Stimulated activated CD8-positive, alpha-beta memory T cell treated with anti-CD3 and anti-CD28 coated beads, Interleukin-2, amount 100 ng/mL, for 1 hour (primary cell): ENCODE measurements around the gene CRX.
"Not testable (repeated sequence)": the region's sequence is repeated elsewhere in the genome, so short reads cannot be mapped to it uniquely, and the experiment has no call there.

Source experiments
- DNase-seq, 2 donors: peaks; one replicate each; pipeline ENCODE4 v3.0.0-alpha.2; 2020; ENCODE audit warnings: low read depth in 2 of 2

Gene CRX

DNA sequence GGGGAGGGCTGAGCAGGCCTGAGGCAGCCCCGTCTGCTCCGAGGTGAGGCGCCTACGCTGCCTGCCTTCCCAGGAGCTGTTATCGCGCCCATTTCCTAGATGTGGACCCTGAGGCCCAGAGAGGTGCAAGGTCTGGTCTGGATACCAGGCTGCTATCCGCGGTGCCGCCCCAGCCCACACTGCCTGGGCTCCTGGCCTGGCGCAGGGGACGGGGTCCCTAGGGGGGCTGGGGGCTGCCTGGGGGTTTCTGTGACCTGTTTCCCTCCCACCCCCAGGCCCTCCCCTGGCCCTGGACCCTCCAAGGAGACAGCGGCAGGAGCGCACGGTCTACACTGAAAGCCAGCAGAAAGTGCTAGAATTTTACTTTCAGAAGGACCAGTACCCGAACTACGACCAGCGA is 38.1 kb downstream of the CRX start:
- not testable (repeated sequence) for DNase-seq

DNA sequence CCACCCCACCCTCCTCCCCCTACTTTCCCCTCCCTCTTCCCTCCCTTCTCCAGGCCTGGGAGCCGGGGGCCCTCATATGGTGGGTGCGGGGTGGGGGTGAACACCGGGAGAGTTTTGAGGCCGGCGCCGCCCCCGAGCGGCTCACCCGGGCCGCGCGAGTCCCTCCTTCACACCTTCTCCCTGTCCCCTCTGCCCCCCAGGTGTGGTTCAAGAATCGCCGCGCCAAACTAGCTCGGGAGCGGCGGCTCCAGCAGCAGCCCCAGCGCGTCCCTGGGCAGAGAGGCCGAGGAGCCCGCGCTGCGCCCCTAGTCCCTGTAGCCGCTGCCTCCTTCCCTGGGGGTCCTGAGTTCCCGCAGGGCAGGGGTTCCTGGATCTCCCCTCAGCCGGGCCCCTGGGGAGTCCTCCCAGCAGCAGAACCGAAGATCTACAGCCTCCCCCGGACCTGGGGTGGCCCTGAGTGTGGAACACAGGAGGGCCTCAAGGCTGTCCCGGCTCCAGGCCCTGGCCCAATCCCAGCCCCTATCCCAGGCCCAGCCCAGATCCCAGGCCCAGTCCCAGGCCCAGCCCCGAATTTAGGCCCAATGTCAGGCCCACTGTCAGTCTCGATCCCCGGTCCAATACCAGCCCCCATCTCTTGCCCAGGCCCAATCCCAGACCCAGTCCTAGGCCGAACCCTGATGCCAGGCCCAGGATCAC is 39.0 kb downstream of the CRX start:
- DNase-seq, result no peak

DNA sequence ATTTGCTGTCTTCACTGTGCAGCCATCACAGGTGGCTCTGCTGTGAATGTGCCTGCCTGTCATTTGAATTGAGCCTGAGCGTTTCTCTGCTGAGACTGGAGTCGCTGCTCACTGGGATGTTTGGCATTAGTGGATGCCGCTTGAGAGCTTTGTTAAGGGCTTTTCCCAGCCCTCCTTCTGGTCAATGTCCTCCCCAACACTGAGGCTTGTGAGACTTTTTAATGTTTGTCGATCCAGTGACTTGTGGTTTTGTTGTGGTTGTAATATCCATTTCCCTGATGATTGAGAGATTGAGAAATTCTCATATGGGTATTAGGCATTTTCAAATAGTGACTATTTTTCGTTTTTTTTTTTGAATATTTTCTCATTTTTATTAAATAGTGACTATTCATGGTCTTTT is 39.9 kb downstream of the CRX start:
- no peak for DNase-seq

DNA sequence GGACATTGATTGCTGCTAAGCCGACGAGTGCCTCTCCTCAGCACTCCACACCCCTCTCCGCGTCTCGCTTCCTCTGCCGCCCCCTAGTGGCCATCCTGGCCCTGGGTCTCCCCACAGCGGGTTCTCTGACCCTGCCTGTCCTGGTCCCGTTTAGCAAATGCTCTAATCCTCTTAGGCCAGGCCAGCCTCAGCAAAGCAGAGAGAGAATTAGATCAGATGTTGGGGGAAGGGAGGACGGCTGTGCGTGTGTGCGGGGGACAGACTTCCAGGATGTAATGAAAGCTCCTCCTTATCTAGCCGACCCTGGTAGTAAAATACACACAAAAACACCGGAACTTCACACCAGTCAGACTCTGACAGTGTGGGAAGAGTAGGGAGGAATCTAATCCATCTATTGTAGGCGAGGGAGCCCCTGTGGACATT is 41.8 kb downstream of the CRX start:
- DNase-seq, result peak; percentile 63 to 74

GRCh38 chr19:47865166-47865565 is 43.4 kb downstream of the CRX start:
- no peak for DNase-seq

- DNase-seq, result no peak
Observed at GRCh38 chr19:47878906-47879305, 57.2 kb downstream of the CRX start.

DNA sequence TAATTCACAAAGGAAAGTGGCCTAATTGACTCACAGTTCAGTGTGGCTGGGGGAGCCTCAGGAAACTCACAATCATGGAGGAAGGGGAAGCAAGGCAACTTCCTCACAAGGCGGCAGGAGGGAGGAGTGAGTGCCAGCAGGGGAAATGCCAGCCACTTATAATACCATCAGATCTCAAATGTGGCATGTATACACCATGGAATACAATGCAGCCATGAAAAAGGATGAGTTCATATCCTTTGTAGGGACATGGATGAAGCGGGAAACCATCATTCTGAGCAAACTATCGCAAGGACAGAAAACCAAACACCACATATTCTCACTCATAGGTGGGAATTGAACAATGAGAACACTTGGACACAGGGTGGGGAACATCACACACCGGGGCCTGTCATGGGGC is 57.6 kb downstream of the CRX start:
- not testable (repeated sequence) for DNase-seq

- no peak for DNase-seq
Observed at GRCh38 chr19:47881757-47882156, 60.0 kb downstream of the CRX start.

GRCh38 chr19:47882890-47883289 is 61.2 kb downstream of the CRX start:
- no peak for DNase-seq

GRCh38 chr19:47885067-47885463 is 63.3 kb downstream of the CRX start:
- DNase-seq, result no peak

DNA sequence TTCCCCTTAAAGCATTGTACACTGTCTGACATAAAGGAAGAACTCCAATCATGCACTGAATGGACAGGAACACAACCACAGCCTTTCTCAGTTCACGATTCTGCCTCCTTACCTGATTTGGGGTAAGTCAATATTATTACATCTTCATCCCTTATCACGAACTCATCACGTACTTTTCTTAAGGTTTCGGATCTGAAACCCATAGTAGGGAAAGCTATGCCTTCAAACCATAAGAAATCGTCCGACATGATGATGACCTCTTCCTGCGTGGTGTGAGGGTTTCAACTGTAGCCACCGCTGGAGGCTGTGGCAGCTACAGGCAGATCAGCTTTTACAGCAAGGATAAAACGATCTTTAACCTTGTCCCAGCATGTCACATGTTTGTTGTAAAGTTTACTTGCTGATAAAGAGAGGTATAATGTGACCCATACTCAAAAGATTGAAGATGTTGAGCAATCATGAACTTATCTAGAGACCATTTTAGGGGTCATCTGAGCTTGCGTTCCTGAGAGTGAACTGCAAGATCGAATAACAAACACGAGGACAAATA is 64.3 kb downstream of the CRX start, which contains the start of gene SULT2A1:
SULT2A1 (minus strand) TSS at position 306 of the 550 bp plus-strand sequence; CDS start at position 248, 58 bp downstream.
- DNase-seq, result no peak

GRCh38 chr19:47890865-47891621 is 69.3 kb downstream of the CRX start:
- no peak for DNase-seq

- no peak for DNase-seq
Observed at GRCh38 chr19:47891622-47891922, 69.8 kb downstream of the CRX start.

DNA sequence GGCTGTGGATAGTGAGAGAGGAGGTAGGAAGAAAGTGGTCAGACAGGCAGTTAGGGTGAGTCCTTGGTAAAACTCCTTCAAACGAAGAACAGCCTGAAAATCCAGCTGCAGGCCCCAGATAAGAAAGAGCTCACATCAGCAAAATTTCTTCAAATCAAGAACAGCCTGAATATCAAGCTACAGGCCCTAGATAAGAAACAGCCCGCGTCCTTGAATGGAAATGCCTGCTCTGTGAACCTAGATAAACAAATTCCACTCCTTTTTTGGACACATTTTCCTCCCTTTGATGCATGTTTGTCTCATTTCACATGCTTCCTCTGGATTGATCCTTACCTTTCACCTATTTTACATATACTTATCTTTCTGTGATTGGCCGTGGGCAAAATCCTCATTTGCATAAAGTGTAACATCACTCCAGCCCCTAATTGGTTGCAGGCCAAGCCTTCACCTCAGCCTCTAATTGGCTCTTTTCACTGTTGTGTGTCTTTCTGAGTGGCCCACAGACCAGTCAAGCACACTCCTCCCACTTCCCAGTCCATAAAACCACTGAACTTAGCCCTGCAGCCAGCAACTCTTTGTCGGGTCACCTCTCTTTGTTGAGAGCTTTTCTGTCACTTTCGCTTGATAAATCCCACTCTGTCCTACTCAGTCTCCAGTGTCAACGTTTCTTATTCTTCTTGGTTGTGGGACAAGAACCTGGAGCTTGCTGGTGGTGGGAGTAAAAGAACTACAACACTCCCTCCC is 70.4 kb downstream of the CRX start:
- no peak for DNase-seq
